HepG2 (cell line): ENCODE measurements around the gene BAZ1B. TPM values are rescaled to one million over a fixed set of nuclear protein-coding genes. Genes with fewer than 3 reads are reported as not detected.

Source experiments
- ATAC-seq: fragments of 200-7000 bp; cut with Tn5 transposase; 3 replicates; pipeline ENCODE4 v1.9.1; 2020; ENCODE audit warnings: mild to moderate bottlenecking, moderate library complexity
- BruUV-seq: library from RNA; stranded (reverse); fragments of 400-500 nt; replicated peaks from 2 replicates; lab custom pipeline; 2021; lab: Mats Ljungman, UMichigan
- CTCF ChIA-PET: fragments of 300-600 bp; formaldehyde crosslinking; extraction: SDS; loops from one replicate; lab custom pipeline; 2021; ENCODE audit warnings: low total read pairs, inconsistent platforms, low intra/inter-chr PET ratio; lab: Yijun Ruan, JAX
- POLR2A ChIA-PET: fragments of 350-600 bp; sonication (Branson Sonifier 250); formaldehyde crosslinking; loops from one replicate; lab custom pipeline; 2020; ENCODE audit warnings: antibody characterized with exemption, inconsistent platforms; lab: Yijun Ruan, JAX
- DNase-seq: peaks from one replicate; pipeline ENCODE4 v3.0.0-alpha.2; 2015; ENCODE audit warnings: low spot score
- FAIRE-seq: peaks from 3 replicates; lab custom pipeline; 2011; peaks lifted over from hg19 to GRCh38; lab: Jason Lieb, UNC
- H2AFZ ChIP-seq: one replicate; pipeline ENCODE4 v1.6.1; 2011; ENCODE audit warnings: low read length, inconsistent platforms
- H3K27ac ChIP-seq: fragments of 300-600 bp; 3 replicates; pipeline ENCODE4 v1.8.0; 2011; ENCODE audit warnings: mixed run types, mild to moderate bottlenecking, mixed read lengths, low read length, inconsistent platforms; ENCODE audit not compliant: insufficient read depth; ENCODE audit errors: extremely low read length
- H3K27me3 ChIP-seq, 2 experiments: fragments of 200-600 bp in 1 of 2; 2 replicates in 1 of 2; 3 replicates in 1 of 2; pipeline versions ENCODE4 v1.6.0 to v1.8.0; 2011; ENCODE audit warnings: low read length in 2 of 2, mild to moderate bottlenecking in 2 of 2, moderate library complexity in 2 of 2, inconsistent platforms in 1 of 2; ENCODE audit not compliant: insufficient read depth in 2 of 2, control insufficient read depth in 1 of 2
- H3K36me3 ChIP-seq, 2 experiments: fragments of 200-600 bp in 1 of 2; replicated peaks in 1 of 2; 2 replicates in 1 of 2; 3 replicates in 1 of 2; pipeline versions ENCODE4 v1.5.1 to v1.8.0; 2011; ENCODE audit warnings: low read length in 2 of 2, inconsistent platforms in 1 of 2; ENCODE audit not compliant: insufficient read depth in 2 of 2, control insufficient read depth in 1 of 2
- H3K4me1 ChIP-seq: 2 replicates; pipeline ENCODE4 v1.5.1; 2012; ENCODE audit warnings: low read length, inconsistent platforms; ENCODE audit not compliant: insufficient read depth
- H3K4me2 ChIP-seq: 2 replicates; pipeline ENCODE4 v1.6.0; 2011; ENCODE audit warnings: low read depth, low read length, inconsistent platforms
- H3K4me3 ChIP-seq, 3 experiments: fragments of 200-600 bp in 1 of 3; sonication (generic), shearing (Covaris generic) in 1 of 3; replicated peaks in 1 of 3; 2 replicates each; pipeline ENCODE4 v1.5.1; 2011 to 2016; ENCODE audit warnings: low read length in 3 of 3, inconsistent platforms in 2 of 3, low read depth in 2 of 3, mild to moderate bottlenecking in 2 of 3, control low read depth in 1 of 3, mixed read lengths in 1 of 3; ENCODE audit not compliant: insufficient read depth in 1 of 3
- H3K79me2 ChIP-seq: one replicate; pipeline ENCODE4 v1.6.1; 2011; ENCODE audit warnings: low read length, inconsistent platforms; ENCODE audit not compliant: insufficient read depth
- H3K9ac ChIP-seq: 2 replicates; pipeline ENCODE4 v1.6.0; 2011; ENCODE audit warnings: mild to moderate bottlenecking, low read depth, low read length, inconsistent platforms; ENCODE audit not compliant: insufficient read depth
- H3K9me3 ChIP-seq: 2 replicates; pipeline ENCODE4 v1.5.1; 2012; ENCODE audit warnings: mild to moderate bottlenecking, low read length
- H4K20me1 ChIP-seq: 2 replicates; pipeline ENCODE4 v1.6.0; 2011; ENCODE audit warnings: inconsistent platforms, mild to moderate bottlenecking, low read length, moderate library complexity; ENCODE audit not compliant: insufficient read depth
- BRD4 ChIP-seq: sonication (generic); formaldehyde crosslinking; IDR thresholded peaks from 2 replicates; pipeline ENCODE4 v1.4.0; 2020; ENCODE audit warnings: missing genetic modification reagents
- CEBPG ChIP-seq: IDR thresholded peaks from 2 replicates; pipeline ENCODE4 v1.6.1; 2016
- FOXK2 ChIP-seq: fragments of 450-650 bp; IDR thresholded peaks from 2 replicates; pipeline ENCODE4 v1.6.1; 2016
- LCORL ChIP-seq, 2 experiments: fragments of 450-650 bp in 1 of 2; sonication (generic) in 1 of 2; formaldehyde crosslinking in 1 of 2; IDR thresholded peaks; 2 replicates each; pipeline versions ENCODE4 v1.5.0 to v1.6.1; 2017 to 2020; ENCODE audit warnings: antibody characterized with exemption in 1 of 2, missing genetic modification reagents in 1 of 2
- SETDB1 ChIP-seq: sonication (generic); formaldehyde crosslinking; IDR thresholded peaks from 2 replicates; pipeline ENCODE4 v1.5.1; 2020; ENCODE audit warnings: missing genetic modification reagents, mild to moderate bottlenecking, borderline replicate concordance
- SNAPC2 ChIP-seq: sonication (generic); formaldehyde crosslinking; IDR thresholded peaks from 2 replicates; pipeline ENCODE4 v1.8.1; 2022; ENCODE audit warnings: mild to moderate bottlenecking, missing genetic modification reagents
- ZFP36 ChIP-seq: fragments of 150-350 bp; IDR thresholded peaks from 2 replicates; pipeline ENCODE4 v1.6.1; 2018; ENCODE audit warnings: borderline replicate concordance, low read length, low read depth; ENCODE audit not compliant: partially characterized antibody
- ZNF12 ChIP-seq: sonication (generic); formaldehyde crosslinking; IDR thresholded peaks from 2 replicates; pipeline ENCODE4 v1.5.0; 2020; ENCODE audit warnings: missing genetic modification reagents
- ZNF263 ChIP-seq: sonication (generic); formaldehyde crosslinking; IDR thresholded peaks from 2 replicates; pipeline ENCODE4 v1.4.0; 2020; ENCODE audit warnings: missing genetic modification reagents
- ZNF276 ChIP-seq: sonication (generic); formaldehyde crosslinking; IDR thresholded peaks from 2 replicates; pipeline ENCODE4 v1.4.0; 2020; ENCODE audit warnings: mild to moderate bottlenecking, low read depth, missing genetic modification reagents
- WGBS: methylation state at CpG from one replicate; pipeline ENCODE4 v1.1.6; 2017; ENCODE audit warnings: low lambda C conversion rate; 5-methylcytosine and 5-hydroxymethylcytosine counted together
- in situ Hi-C: cut with HindIII; loops from 2 replicates; pipeline ENCODE4 v1.10.0; 2017; ENCODE audit warnings: low pct_unique_long_range_greater_than_20kb; ENCODE audit not compliant: extremely low pct_ligation_motif_present
- intact Hi-C: fragments of 100-400 bp; cut with micrococcal nuclease; formaldehyde crosslinking; loops from one replicate; pipeline ENCODE4 v1.10.0; 2022; ENCODE audit not compliant: unreplicated experiment
- polyA plus RNA-seq, 8 experiments: library from polyadenylated mRNA; depleted of rRNA in 3 of 8; stranded (reverse) in 7 of 8; unstranded in 1 of 8; fragments of >200 nt; fragmentation: Illumina TruSeq in 4 of 8; extraction: Trizol in 4 of 8; gene quantifications; 2 replicates each; pipeline versions ENCODE4 v1.2.1 to v1.2.3, GENCODE V29; 2011 to 2016; ENCODE audit warnings: low read depth in 4 of 8, missing spikeins in 1 of 8, mixed read lengths in 1 of 8; ENCODE audit not compliant: insufficient read depth in 1 of 8
- total RNA-seq, 5 experiments: library from RNA; depleted of rRNA; stranded (reverse); fragments of >200 nt; fragmentation: Illumina TruSeq; extraction: Trizol; gene quantifications; 2 replicates each; pipeline ENCODE4 v1.2.3, GENCODE V29; 2016; ENCODE audit warnings: low read depth in 1 of 5

BAZ1B gene
- total and polyA plus RNA-seq, 2 of the 13 experiments (the other 11 are each of a cell fraction or from before 2014, with no cell fraction given): 18.6 to 69.4 TPM

GRCh38 chr7:73509463-73509862 lies 12.6 kb downstream of the BAZ1B start:
- in situ Hi-C loops (no loop called here), intact Hi-C loops (no loop called here)
- ChIA-PET CTCF (no interaction called here), POLR2A (no interaction called here)
- no TSS peak for BruUV-seq
- no peak overlapping the region for H2AFZ ChIP-seq
- no peak overlapping the region for H3K27ac ChIP-seq
- H3K4me2 ChIP-seq: no peak overlapping the region
- no peaks in the 10 kb centered on the region for H3K9me3 ChIP-seq
- H3K4me1 ChIP-seq: peaks cover 13% of the 10 kb centered on the region; the same call in 1 of the 2 replicates
- 96% methylated on average over 5 of the region's 5 CpGs for WGBS
- TF ChIP-seq ZFP36 (no peak), ZNF276 (CRISPR knock-in tag) (no peak), BRD4 (no peak), SNAPC2 (no peak), CEBPG (no peak), FOXK2 (no peak), ZNF263 (CRISPR knock-in tag) (no peak), LCORL (IDR thresholded peaks at IDR 0.05) (no peak), LCORL (CRISPR knock-in tag; IDR thresholded peaks at IDR 0.05) (no peak), ZNF12 (no peak), SETDB1 (CRISPR knock-in tag) (no peak)
- H3K9ac ChIP-seq: no peak overlapping the region
- no peak overlapping the region for H3K4me3 ChIP-seq
- FAIRE-seq: no peak
- ATAC-seq: no peak
- H4K20me1 ChIP-seq: peaks cover 10% of the 10 kb centered on the region; the same call in 1 of the 2 replicates
- H3K27me3 ChIP-seq: no peaks in the 10 kb centered on the region
- H3K79me2 ChIP-seq: peaks cover 35% of the 10 kb centered on the region
- no peak for DNase-seq
- peaks cover 15 to 77% of the 10 kb centered on the region in 2 experiments for H3K36me3 ChIP-seq
